TTC549 (cell line): Measurements from ENCODE around the gene NUDT1.

Experiments used
- FAIRE-seq: peaks from 2 replicates; lab custom pipeline; 2012; peaks lifted over from hg19 to GRCh38; lab: Jason Lieb, UNC

The NUDT1 gene

GRCh38 chr7:2270495-2270894 is 28.5 kb downstream of the NUDT1 start:
- no peak for FAIRE-seq

GRCh38 chr7:2271273-2272026 is 29.4 kb downstream of the NUDT1 start:
- FAIRE-seq = no peak

GRCh38 chr7:2272031-2272430 is 30.0 kb downstream of the NUDT1 start:
- no peak for FAIRE-seq

- no peak for FAIRE-seq
These were observed 31.8 kb downstream of the NUDT1 start for GRCh38 chr7:2273866-2274265.

GRCh38 chr7:2274666-2275065 is 32.6 kb downstream of the NUDT1 start:
- no peak for FAIRE-seq

GRCh38 chr7:2275101-2275500 is 33.1 kb downstream of the NUDT1 start:
- FAIRE-seq = no peak

GRCh38 chr7:2276107-2276506 is 34.1 kb downstream of the NUDT1 start:
- FAIRE-seq = no peak

GRCh38 chr7:2278026-2278425 is 36.0 kb downstream of the NUDT1 start:
- no peak for FAIRE-seq

- FAIRE-seq = no peak
These were observed 37.9 kb downstream of the NUDT1 start for GRCh38 chr7:2279896-2280295.

GRCh38 chr7:2280424-2280823 is 38.4 kb downstream of the NUDT1 start:
- FAIRE-seq = no peak

- FAIRE-seq = no peak
These were observed 39.5 kb downstream of the NUDT1 start for GRCh38 chr7:2281541-2281940.

GRCh38 chr7:2282185-2282751 is 40.2 kb downstream of the NUDT1 start:
- no peak for FAIRE-seq

- FAIRE-seq = no peak
These were observed 41.0 kb downstream of the NUDT1 start for GRCh38 chr7:2283074-2283473.

- no peak for FAIRE-seq
These were observed 45.7 kb downstream of the NUDT1 start for GRCh38 chr7:2287745-2288144.

GRCh38 chr7:2288503-2288902 is 46.5 kb downstream of the NUDT1 start:
- no peak for FAIRE-seq

GRCh38 chr7:2289111-2289586 is 47.1 kb downstream of the NUDT1 start:
- no peak for FAIRE-seq

- FAIRE-seq = no peak
These were observed 47.6 kb downstream of the NUDT1 start for GRCh38 chr7:2289621-2290020.

GRCh38 chr7:2290877-2291276 is 48.9 kb downstream of the NUDT1 start:
- FAIRE-seq = no peak

- no peak for FAIRE-seq
These were observed 54.1 kb downstream of the NUDT1 start for GRCh38 chr7:2295936-2296620.

GRCh38 chr7:2296832-2297231 is 54.8 kb downstream of the NUDT1 start:
- no peak for FAIRE-seq

GRCh38 chr7:2299131-2299829 is 57.3 kb downstream of the NUDT1 start:
- no peak for FAIRE-seq

GRCh38 chr7:2299870-2300512 is 58.0 kb downstream of the NUDT1 start:
- no peak for FAIRE-seq
